WTC11 (cell line): ENCODE data around the gene HNRNPM. TPM values are rescaled to one million over a fixed set of nuclear protein-coding genes. Genes with fewer than 3 reads are reported as not detected.

ENCODE experiments used
- ATAC-seq: fragments of 200-7000 bp; cut with Tn5 transposase; 2 replicates; pipeline ENCODE4 v1.10.0; 2021; ENCODE audit warnings: mild to moderate bottlenecking, moderate library complexity
- CTCF ChIA-PET: fragments of 300-600 bp; sonication (Branson Sonifier 250); formaldehyde crosslinking; loops from one replicate; lab custom pipeline; 2021; ENCODE audit warnings: antibody characterized with exemption; lab: Charles Lee
- POLR2A ChIA-PET: fragments of 350-600 bp; sonication (Branson Sonifier 250); formaldehyde crosslinking; loops from one replicate; lab custom pipeline; 2021; ENCODE audit warnings: antibody characterized with exemption; lab: Charles Lee
- DNase-seq: peaks from one replicate; pipeline ENCODE4 v3.0.0; 2021; ENCODE audit warnings: low spot score
- H3K27ac Mint-ChIP-seq: 2 replicates; pipeline ENCODE4 v1.8.0; 2021; ENCODE audit warnings: mixed read lengths
- H3K27me3 Mint-ChIP-seq: 2 replicates; pipeline ENCODE4 v1.8.0; 2021; ENCODE audit warnings: low read depth, mild to moderate bottlenecking, moderate library complexity, mixed read lengths
- H3K36me3 Mint-ChIP-seq: 2 replicates; pipeline ENCODE4 v1.8.0; 2021; ENCODE audit warnings: mixed read lengths
- H3K4me1 Mint-ChIP-seq: 2 replicates; pipeline ENCODE4 v1.8.0; 2022; ENCODE audit warnings: mixed read lengths
- H3K4me3 Mint-ChIP-seq: 2 replicates; pipeline ENCODE4 v1.8.0; 2021; ENCODE audit warnings: mild to moderate bottlenecking, moderate library complexity, mixed read lengths
- H3K9me3 Mint-ChIP-seq: 2 replicates; pipeline ENCODE4 v1.8.0; 2021; ENCODE audit warnings: mixed read lengths
- CBFB ChIP-seq: sonication (generic); formaldehyde crosslinking; IDR thresholded peaks from 2 replicates; pipeline ENCODE4 v1.8.1; 2022; ENCODE audit warnings: mild to moderate bottlenecking, low read depth, missing genetic modification reagents
- ELF4 ChIP-seq: sonication (generic); formaldehyde crosslinking; IDR thresholded peaks from 2 replicates; pipeline ENCODE4 v1.8.1; 2022; ENCODE audit warnings: low read depth, mild to moderate bottlenecking, moderate library complexity, missing genetic modification reagents
- ESRRA ChIP-seq: sonication (generic); formaldehyde crosslinking; IDR thresholded peaks from 2 replicates; pipeline ENCODE4 v1.8.1; 2022; ENCODE audit warnings: mild to moderate bottlenecking, missing genetic modification reagents, borderline replicate concordance
- KAT7 ChIP-seq: sonication (generic); formaldehyde crosslinking; IDR thresholded peaks from 2 replicates; pipeline ENCODE4 v1.8.1; 2023; ENCODE audit warnings: missing genetic modification reagents, mild to moderate bottlenecking, borderline replicate concordance
- MYBL2 ChIP-seq: sonication (generic); formaldehyde crosslinking; IDR thresholded peaks from 2 replicates; pipeline ENCODE4 v1.8.1; 2023; ENCODE audit warnings: mild to moderate bottlenecking, moderate library complexity, missing genetic modification reagents
- SMAD4 ChIP-seq: sonication (generic); formaldehyde crosslinking; IDR thresholded peaks from 2 replicates; pipeline ENCODE4 v1.8.0; 2022; ENCODE audit warnings: mild to moderate bottlenecking, missing genetic modification reagents
- SOX15 ChIP-seq: fragments of 250-450 bp; sonication (Bioruptor Pico); IDR thresholded peaks from 2 replicates; pipeline ENCODE4 v1.9.0; 2021; ENCODE audit warnings: mild to moderate bottlenecking
- TEAD4 ChIP-seq: sonication (generic); formaldehyde crosslinking; IDR thresholded peaks from 2 replicates; pipeline ENCODE4 v1.8.0; 2022; ENCODE audit warnings: mild to moderate bottlenecking, missing genetic modification reagents
- TP53 ChIP-seq: sonication (generic); formaldehyde crosslinking; IDR thresholded peaks from 2 replicates; pipeline ENCODE4 v1.8.1; 2023; ENCODE audit warnings: mild to moderate bottlenecking, missing genetic modification reagents
- ZNF416 ChIP-seq: fragments of 250-450 bp; sonication (Bioruptor Pico); IDR thresholded peaks from 2 replicates; pipeline ENCODE4 v1.9.0; 2021; ENCODE audit warnings: mild to moderate bottlenecking, inconsistent platforms
- total RNA-seq: library from RNA; stranded (reverse); gene quantifications from 3 replicates; pipeline ENCODE4 v1.2.3, GENCODE V29; 2021
- TF ChIP-seq, protein P1 (sequence below): sonication (generic); formaldehyde crosslinking; IDR thresholded peaks from 2 replicates; pipeline ENCODE4 v1.8.0; 2022; ENCODE audit warnings: missing genetic modification reagents
- TF ChIP-seq, protein P2 (sequence below): sonication (generic); formaldehyde crosslinking; IDR thresholded peaks from 2 replicates; pipeline ENCODE4 v1.8.0; 2023; ENCODE audit warnings: missing genetic modification reagents
- TF ChIP-seq, protein P3 (sequence below): sonication (generic); formaldehyde crosslinking; IDR thresholded peaks from 2 replicates; pipeline ENCODE4 v1.8.0; 2022; ENCODE audit warnings: mild to moderate bottlenecking, missing genetic modification reagents
- TF ChIP-seq, protein P4 (sequence below): sonication (generic); formaldehyde crosslinking; IDR thresholded peaks from 2 replicates; pipeline ENCODE4 v1.8.1; 2022; ENCODE audit warnings: low read depth, missing genetic modification reagents, borderline replicate concordance
- TF ChIP-seq, protein P5 (sequence below): sonication (generic); formaldehyde crosslinking; IDR thresholded peaks from 2 replicates; pipeline ENCODE4 v1.8.1; 2022; ENCODE audit warnings: mild to moderate bottlenecking, missing genetic modification reagents, moderate library complexity, borderline replicate concordance
- TF ChIP-seq, protein P6 (sequence below): sonication (generic); formaldehyde crosslinking; IDR thresholded peaks from 2 replicates; pipeline ENCODE4 v1.8.1; 2023; ENCODE audit warnings: mild to moderate bottlenecking, missing genetic modification reagents, moderate library complexity
- TF ChIP-seq, protein P7 (sequence below): fragments of 200-600 bp; IDR thresholded peaks from 2 replicates; pipeline ENCODE4 v1.8.0; 2022; ENCODE audit warnings: antibody characterized with exemption
- TF ChIP-seq, protein P8 (sequence below): sonication (generic); formaldehyde crosslinking; IDR thresholded peaks from 2 replicates; pipeline ENCODE4 v1.8.0; 2022; ENCODE audit warnings: mild to moderate bottlenecking, missing genetic modification reagents
- TF ChIP-seq, protein P9 (sequence below): sonication (generic); formaldehyde crosslinking; conservative IDR thresholded peaks from 2 replicates; pipeline ENCODE4 v1.8.1; 2022; ENCODE audit warnings: mild to moderate bottlenecking, missing genetic modification reagents
- TF ChIP-seq, protein P10 (sequence below): sonication (generic); formaldehyde crosslinking; IDR thresholded peaks from 2 replicates; pipeline ENCODE4 v1.8.0; 2022; ENCODE audit warnings: mild to moderate bottlenecking, missing genetic modification reagents

Gene HNRNPM
- total RNA-seq, 1 experiment from 2014 or later, result 416 TPM

DNA sequence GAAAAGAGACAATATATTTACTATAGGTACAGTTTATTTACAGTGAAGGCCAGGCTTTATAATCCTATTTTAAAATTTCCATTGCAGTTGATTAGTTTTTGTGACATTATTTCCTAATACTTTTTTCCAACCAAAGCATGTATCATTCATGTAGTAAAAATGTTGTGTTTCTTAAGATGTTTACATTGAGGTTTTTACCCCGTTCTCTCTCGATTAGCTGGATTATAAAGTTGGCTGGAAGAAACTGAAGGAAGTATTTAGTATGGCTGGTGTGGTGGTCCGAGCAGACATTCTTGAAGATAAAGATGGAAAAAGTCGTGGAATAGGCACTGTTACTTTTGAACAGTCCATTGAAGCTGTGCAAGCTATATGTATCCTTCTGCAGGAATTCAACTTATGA lies 21.2 kb downstream of the HNRNPM start (continued):
- TF ChIP-seq, protein P1, sequence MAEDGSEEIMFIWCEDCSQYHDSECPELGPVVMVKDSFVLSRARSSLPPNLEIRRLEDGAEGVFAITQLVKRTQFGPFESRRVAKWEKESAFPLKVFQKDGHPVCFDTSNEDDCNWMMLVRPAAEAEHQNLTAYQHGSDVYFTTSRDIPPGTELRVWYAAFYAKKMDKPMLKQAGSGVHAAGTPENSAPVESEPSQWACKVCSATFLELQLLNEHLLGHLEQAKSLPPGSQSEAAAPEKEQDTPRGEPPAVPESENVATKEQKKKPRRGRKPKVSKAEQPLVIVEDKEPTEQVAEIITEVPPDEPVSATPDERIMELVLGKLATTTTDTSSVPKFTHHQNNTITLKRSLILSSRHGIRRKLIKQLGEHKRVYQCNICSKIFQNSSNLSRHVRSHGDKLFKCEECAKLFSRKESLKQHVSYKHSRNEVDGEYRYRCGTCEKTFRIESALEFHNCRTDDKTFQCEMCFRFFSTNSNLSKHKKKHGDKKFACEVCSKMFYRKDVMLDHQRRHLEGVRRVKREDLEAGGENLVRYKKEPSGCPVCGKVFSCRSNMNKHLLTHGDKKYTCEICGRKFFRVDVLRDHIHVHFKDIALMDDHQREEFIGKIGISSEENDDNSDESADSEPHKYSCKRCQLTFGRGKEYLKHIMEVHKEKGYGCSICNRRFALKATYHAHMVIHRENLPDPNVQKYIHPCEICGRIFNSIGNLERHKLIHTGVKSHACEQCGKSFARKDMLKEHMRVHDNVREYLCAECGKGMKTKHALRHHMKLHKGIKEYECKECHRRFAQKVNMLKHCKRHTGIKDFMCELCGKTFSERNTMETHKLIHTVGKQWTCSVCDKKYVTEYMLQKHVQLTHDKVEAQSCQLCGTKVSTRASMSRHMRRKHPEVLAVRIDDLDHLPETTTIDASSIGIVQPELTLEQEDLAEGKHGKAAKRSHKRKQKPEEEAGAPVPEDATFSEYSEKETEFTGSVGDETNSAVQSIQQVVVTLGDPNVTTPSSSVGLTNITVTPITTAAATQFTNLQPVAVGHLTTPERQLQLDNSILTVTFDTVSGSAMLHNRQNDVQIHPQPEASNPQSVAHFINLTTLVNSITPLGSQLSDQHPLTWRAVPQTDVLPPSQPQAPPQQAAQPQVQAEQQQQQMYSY, result no peak
- no peak for TF ChIP-seq TEAD4 (CRISPR knock-in tag)
- TF ChIP-seq TP53, result no peak
- TF ChIP-seq ESRRA, result no peak

DNA sequence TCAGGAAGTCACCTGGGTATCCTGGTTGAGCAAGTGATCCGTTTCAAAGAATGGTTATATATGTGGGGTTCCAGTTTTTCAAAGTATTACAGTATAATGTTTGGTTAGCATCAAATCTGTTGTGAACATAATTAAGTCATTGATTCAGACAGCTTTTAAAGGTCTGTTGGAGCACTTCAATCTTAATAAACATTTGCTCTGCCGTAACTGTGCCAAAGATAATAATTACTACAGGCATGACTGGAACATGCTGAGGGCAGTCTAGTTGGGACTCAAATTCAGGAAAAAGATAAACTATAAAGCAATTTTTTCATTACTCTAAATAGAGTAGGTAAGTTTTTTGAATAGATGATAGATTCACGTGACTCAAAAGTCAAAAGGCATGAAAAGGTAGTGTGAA lies 23.3 kb downstream of the HNRNPM start:
- no peaks in the 10 kb centered on the region for H3K9me3 Mint-ChIP-seq
- H3K4me1 Mint-ChIP-seq, result no peaks in the 10 kb centered on the region
- CTCF ChIA-PET, result interaction anchor here (1.3 kb wide), 1 partner anchor 111 kb away, joined by 3 read pairs; no protein-coding TSS in a partner anchor
- H3K36me3 Mint-ChIP-seq, result peaks cover 94% of the 10 kb centered on the region
- peak overlapping the region; percentile 24; the same call in 1 of the 2 replicates for H3K27ac Mint-ChIP-seq
- ATAC-seq (no peak), DNase-seq (no peak)
- POLR2A ChIA-PET, result no interaction called here
- no peak overlapping the region for H3K4me3 Mint-ChIP-seq
- TF ChIP-seq, protein P2, sequence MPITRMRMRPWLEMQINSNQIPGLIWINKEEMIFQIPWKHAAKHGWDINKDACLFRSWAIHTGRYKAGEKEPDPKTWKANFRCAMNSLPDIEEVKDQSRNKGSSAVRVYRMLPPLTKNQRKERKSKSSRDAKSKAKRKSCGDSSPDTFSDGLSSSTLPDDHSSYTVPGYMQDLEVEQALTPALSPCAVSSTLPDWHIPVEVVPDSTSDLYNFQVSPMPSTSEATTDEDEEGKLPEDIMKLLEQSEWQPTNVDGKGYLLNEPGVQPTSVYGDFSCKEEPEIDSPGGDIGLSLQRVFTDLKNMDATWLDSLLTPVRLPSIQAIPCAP (CRISPR knock-in tag), result no peak
- no peak for TF ChIP-seq SMAD4 (CRISPR knock-in tag)
- TF ChIP-seq, protein P3, sequence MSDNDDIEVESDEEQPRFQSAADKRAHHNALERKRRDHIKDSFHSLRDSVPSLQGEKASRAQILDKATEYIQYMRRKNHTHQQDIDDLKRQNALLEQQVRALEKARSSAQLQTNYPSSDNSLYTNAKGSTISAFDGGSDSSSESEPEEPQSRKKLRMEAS, result no peak
- TF ChIP-seq, protein P4, sequence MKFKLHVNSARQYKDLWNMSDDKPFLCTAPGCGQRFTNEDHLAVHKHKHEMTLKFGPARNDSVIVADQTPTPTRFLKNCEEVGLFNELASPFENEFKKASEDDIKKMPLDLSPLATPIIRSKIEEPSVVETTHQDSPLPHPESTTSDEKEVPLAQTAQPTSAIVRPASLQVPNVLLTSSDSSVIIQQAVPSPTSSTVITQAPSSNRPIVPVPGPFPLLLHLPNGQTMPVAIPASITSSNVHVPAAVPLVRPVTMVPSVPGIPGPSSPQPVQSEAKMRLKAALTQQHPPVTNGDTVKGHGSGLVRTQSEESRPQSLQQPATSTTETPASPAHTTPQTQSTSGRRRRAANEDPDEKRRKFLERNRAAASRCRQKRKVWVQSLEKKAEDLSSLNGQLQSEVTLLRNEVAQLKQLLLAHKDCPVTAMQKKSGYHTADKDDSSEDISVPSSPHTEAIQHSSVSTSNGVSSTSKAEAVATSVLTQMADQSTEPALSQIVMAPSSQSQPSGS, result no peak
- TF ChIP-seq, protein P5, sequence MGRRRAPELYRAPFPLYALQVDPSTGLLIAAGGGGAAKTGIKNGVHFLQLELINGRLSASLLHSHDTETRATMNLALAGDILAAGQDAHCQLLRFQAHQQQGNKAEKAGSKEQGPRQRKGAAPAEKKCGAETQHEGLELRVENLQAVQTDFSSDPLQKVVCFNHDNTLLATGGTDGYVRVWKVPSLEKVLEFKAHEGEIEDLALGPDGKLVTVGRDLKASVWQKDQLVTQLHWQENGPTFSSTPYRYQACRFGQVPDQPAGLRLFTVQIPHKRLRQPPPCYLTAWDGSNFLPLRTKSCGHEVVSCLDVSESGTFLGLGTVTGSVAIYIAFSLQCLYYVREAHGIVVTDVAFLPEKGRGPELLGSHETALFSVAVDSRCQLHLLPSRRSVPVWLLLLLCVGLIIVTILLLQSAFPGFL (CRISPR knock-in tag), result no peak
- no peaks in the 10 kb centered on the region for H3K27me3 Mint-ChIP-seq

DNA sequence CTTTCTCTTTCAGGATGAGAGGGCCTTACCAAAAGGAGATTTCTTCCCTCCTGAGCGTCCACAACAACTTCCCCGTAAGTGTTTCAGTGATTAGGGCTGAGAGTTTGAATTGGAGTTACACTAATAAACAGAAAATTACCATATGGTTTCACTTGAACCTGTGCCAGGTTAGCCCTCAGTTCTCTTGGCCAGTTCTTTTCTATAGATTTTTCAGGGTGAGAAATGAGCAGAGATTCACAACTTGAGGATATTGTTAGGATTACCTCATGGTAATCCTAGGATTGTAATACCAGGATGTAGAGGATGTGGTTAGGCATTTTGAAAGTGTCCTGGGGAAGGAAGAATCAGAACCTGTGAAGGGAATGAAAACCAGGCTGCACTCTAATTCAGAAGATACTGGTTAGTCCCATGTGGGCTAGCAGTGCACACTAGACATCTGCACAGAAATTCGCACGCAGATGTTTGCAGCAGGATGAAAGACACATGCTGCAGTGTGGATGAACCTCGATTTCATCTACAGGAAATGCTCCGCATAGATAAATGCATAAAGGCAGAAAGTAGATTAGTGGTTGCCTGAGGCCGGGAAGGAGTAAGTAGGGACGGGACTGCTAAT lies 24.1 kb downstream of the HNRNPM start:
- H3K36me3 Mint-ChIP-seq, result peaks cover 95% of the 10 kb centered on the region
- H3K27me3 Mint-ChIP-seq, result no peaks in the 10 kb centered on the region
- peak overlapping the region; percentile 52 for H3K27ac Mint-ChIP-seq
- ChIA-PET CTCF (interaction anchor here (0.6 kb wide), 1 partner anchor 13 kb away, joined by 5 read pairs; no protein-coding TSS in a partner anchor), POLR2A (no interaction called here)
- DNase-seq (no peak), ATAC-seq (no peak)
- no peaks in the 10 kb centered on the region for H3K9me3 Mint-ChIP-seq
- no peaks in the 10 kb centered on the region for H3K4me1 Mint-ChIP-seq
- no peak overlapping the region for H3K4me3 Mint-ChIP-seq
- TF ChIP-seq ZNF416 (CRISPR knock-in tag) (no peak), TP53 (no peak), MYBL2 (CRISPR knock-in tag) (no peak), SOX15 (no peak), KAT7 (CRISPR knock-in tag) (no peak), CBFB (CRISPR knock-in tag) (no peak), ELF4 (no peak)
- TF ChIP-seq, protein P6, sequence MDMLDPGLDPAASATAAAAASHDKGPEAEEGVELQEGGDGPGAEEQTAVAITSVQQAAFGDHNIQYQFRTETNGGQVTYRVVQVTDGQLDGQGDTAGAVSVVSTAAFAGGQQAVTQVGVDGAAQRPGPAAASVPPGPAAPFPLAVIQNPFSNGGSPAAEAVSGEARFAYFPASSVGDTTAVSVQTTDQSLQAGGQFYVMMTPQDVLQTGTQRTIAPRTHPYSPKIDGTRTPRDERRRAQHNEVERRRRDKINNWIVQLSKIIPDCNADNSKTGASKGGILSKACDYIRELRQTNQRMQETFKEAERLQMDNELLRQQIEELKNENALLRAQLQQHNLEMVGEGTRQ (CRISPR knock-in tag), result no peak
- TF ChIP-seq, protein P7, sequence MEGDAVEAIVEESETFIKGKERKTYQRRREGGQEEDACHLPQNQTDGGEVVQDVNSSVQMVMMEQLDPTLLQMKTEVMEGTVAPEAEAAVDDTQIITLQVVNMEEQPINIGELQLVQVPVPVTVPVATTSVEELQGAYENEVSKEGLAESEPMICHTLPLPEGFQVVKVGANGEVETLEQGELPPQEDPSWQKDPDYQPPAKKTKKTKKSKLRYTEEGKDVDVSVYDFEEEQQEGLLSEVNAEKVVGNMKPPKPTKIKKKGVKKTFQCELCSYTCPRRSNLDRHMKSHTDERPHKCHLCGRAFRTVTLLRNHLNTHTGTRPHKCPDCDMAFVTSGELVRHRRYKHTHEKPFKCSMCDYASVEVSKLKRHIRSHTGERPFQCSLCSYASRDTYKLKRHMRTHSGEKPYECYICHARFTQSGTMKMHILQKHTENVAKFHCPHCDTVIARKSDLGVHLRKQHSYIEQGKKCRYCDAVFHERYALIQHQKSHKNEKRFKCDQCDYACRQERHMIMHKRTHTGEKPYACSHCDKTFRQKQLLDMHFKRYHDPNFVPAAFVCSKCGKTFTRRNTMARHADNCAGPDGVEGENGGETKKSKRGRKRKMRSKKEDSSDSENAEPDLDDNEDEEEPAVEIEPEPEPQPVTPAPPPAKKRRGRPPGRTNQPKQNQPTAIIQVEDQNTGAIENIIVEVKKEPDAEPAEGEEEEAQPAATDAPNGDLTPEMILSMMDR, result no peak
- TF ChIP-seq, protein P8, sequence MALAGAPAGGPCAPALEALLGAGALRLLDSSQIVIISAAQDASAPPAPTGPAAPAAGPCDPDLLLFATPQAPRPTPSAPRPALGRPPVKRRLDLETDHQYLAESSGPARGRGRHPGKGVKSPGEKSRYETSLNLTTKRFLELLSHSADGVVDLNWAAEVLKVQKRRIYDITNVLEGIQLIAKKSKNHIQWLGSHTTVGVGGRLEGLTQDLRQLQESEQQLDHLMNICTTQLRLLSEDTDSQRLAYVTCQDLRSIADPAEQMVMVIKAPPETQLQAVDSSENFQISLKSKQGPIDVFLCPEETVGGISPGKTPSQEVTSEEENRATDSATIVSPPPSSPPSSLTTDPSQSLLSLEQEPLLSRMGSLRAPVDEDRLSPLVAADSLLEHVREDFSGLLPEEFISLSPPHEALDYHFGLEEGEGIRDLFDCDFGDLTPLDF (CRISPR knock-in tag), result no peak
- TF ChIP-seq, protein P9, sequence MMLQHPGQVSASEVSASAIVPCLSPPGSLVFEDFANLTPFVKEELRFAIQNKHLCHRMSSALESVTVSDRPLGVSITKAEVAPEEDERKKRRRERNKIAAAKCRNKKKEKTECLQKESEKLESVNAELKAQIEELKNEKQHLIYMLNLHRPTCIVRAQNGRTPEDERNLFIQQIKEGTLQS (CRISPR knock-in tag), result no peak
- TF ChIP-seq, protein P10, sequence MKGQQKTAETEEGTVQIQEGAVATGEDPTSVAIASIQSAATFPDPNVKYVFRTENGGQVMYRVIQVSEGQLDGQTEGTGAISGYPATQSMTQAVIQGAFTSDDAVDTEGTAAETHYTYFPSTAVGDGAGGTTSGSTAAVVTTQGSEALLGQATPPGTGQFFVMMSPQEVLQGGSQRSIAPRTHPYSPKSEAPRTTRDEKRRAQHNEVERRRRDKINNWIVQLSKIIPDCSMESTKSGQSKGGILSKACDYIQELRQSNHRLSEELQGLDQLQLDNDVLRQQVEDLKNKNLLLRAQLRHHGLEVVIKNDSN (CRISPR knock-in tag), result no peak
